Measurements from ENCODE around the gene TBXAS1. TPM values are rescaled to one million over a fixed set of nuclear protein-coding genes. Genes with fewer than 3 reads are reported as not detected.

The TBXAS1 gene
- total RNA-seq, 4 donors from 2014 or later, result 6.2 to 23.0 (median 11.8) TPM

DNA sequence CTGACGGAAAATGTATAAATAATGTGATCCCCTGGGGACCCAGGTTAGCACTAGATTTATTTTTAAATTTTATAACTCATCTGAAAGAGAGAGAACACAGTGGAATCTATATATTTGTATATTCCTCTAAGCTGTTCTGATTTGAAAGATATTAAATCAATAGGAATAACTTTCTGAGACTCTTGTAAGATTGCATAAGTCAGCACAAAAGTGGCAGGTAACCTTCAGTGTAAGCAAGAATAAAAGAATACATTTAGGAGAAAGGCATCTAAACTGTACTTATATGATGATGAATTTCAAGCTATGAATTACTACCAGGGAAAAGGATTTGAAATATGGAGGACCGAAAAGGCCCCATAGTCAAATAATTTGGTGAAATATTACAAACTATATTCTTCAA is 112.8 kb downstream of the TBXAS1 start:
- Histone ChIP-seq H3K27ac (no peak overlapping the region), H3K4me3 (no peak overlapping the region), H3K27me3 (no peaks in the 10 kb centered on the region), H3K36me3 (no peaks in the 10 kb centered on the region), H3K4me1 (no peaks in the 10 kb centered on the region), H3K9me3 (peaks cover 0 to 18% (median 0%) of the 10 kb centered on the region in 3 donors)
- TF ChIP-seq POLR2A (IDR thresholded peaks at IDR 0.05) (no peak), EP300 (IDR thresholded peaks at IDR 0.05) (no peak), POLR2AphosphoS5 (IDR thresholded peaks at IDR 0.05) (no peak), CTCF (IDR thresholded peaks at IDR 0.05) (no peak)
- WGBS, 2 donors (ENCODE audit: low coverage in 1 of 2), result 79 to 100% methylated on average over 2 of the region's 2 CpGs
- ATAC-seq, result no peak

DNA sequence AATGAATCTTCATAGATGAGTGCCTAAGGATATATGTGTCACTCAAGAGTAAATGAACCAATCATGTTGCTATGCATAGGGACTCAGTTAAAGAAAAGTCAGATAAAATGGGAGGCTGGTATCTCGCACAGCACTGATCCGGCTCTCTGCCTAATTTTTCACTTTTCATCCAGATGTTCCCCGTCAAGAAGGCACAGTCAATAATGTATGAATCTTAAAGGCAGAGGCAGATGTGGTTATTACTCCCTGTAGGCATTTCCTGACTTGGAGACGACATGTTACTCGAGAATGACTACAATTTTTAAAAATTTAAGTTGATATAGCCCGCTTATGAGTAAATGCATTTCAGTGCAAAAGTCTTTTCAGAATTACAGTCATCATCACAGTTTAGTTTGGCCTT is 113.6 kb downstream of the TBXAS1 start:
- Histone ChIP-seq H3K27ac (no peak overlapping the region), H3K9me3 (peaks cover 0 to 20% (median 0%) of the 10 kb centered on the region in 3 donors), H3K36me3 (no peaks in the 10 kb centered on the region), H3K4me1 (no peaks in the 10 kb centered on the region), H3K4me3 (no peak overlapping the region), H3K27me3 (no peaks in the 10 kb centered on the region)
- ATAC-seq, result no peak
- 68 to 71% methylated on average over 5 to 6 of the region's 6 CpGs for WGBS, 2 donors (ENCODE audit: low coverage in 1 of 2)
- TF ChIP-seq CTCF (IDR thresholded peaks at IDR 0.05) (no peak), EP300 (IDR thresholded peaks at IDR 0.05) (no peak), POLR2A (IDR thresholded peaks at IDR 0.05) (no peak), POLR2AphosphoS5 (IDR thresholded peaks at IDR 0.05) (no peak)

DNA sequence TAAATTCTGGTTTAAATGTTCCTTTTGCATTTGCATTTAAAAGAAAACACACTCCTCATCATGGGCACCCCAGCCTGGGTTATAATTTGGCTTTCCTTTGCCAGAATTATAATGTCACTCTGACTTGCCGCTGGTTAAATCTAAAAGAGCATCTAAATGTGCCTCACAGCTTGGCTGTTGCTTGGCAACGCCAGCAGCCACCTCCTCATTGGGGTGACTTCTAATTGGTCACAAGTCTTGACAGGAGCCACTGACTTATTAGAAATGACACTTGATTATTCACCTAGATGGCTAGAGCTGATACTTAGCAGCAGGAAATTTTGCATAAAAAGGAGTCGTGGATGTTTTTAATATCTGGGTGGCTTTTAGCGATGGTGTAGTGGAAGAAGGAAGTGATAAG is 114.3 kb downstream of the TBXAS1 start:
- Histone ChIP-seq H3K27ac (no peak overlapping the region), H3K36me3 (no peaks in the 10 kb centered on the region), H3K27me3 (no peaks in the 10 kb centered on the region), H3K9me3 (peaks cover 0 to 26% (median 0%) of the 10 kb centered on the region in 3 donors), H3K4me3 (no peak overlapping the region), H3K4me1 (no peaks in the 10 kb centered on the region)
- 69 to 96% methylated on average over 3 to 4 of the region's 4 CpGs for WGBS, 2 donors (ENCODE audit: low coverage in 1 of 2)
- TF ChIP-seq EP300 (IDR thresholded peaks at IDR 0.05) (no peak), POLR2AphosphoS5 (IDR thresholded peaks at IDR 0.05) (no peak), POLR2A (IDR thresholded peaks at IDR 0.05) (no peak), CTCF (IDR thresholded peaks at IDR 0.05) (no peak)
- ATAC-seq, result no peak

- TF ChIP-seq POLR2A (IDR thresholded peaks at IDR 0.05), result no peak
- TF ChIP-seq EP300 (IDR thresholded peaks at IDR 0.05), result no peak
- no peak for TF ChIP-seq POLR2AphosphoS5 (IDR thresholded peaks at IDR 0.05)
- no peak for TF ChIP-seq CTCF (IDR thresholded peaks at IDR 0.05)
- 64 to 84% methylated on average over 3 of the region's 3 CpGs for WGBS, 2 donors (ENCODE audit: low coverage in 1 of 2)
These were observed 115.2 kb downstream of the TBXAS1 start for GRCh38 chr7:139944248-139944647.

GRCh38 chr7:139946533-139946932 is 117.5 kb downstream of the TBXAS1 start:
- H3K9me3 ChIP-seq, result peaks cover 0 to 26% (median 0%) of the 10 kb centered on the region in 3 donors
- WGBS, 2 donors (ENCODE audit: low coverage in 1 of 2), result 42 to 45% methylated on average over 2 of the region's 2 CpGs
- H3K27ac ChIP-seq, result no peak overlapping the region
- no peaks in the 10 kb centered on the region for H3K27me3 ChIP-seq
- no peaks in the 10 kb centered on the region for H3K4me1 ChIP-seq
- TF ChIP-seq CTCF (IDR thresholded peaks at IDR 0.05) (no peak), POLR2AphosphoS5 (IDR thresholded peaks at IDR 0.05) (no peak), POLR2A (IDR thresholded peaks at IDR 0.05) (no peak), EP300 (IDR thresholded peaks at IDR 0.05) (no peak)
- H3K36me3 ChIP-seq, result no peaks in the 10 kb centered on the region
- H3K4me3 ChIP-seq, result no peak overlapping the region
- ATAC-seq, result no peak

More at GRCh38 chr7:139944248-139944647, 115.2 kb downstream of the TBXAS1 start:
- Histone ChIP-seq H3K36me3 (no peaks in the 10 kb centered on the region), H3K9me3 (peaks cover 0 to 26% (median 0%) of the 10 kb centered on the region in 3 donors), H3K4me1 (no peaks in the 10 kb centered on the region), H3K4me3 (no peak overlapping the region), H3K27me3 (no peaks in the 10 kb centered on the region), H3K27ac (no peak overlapping the region)
- no peak for ATAC-seq
